Right cardiac atrium (tissue), 5 donors: Measurements from ENCODE around the gene TRIM52. TPM values are rescaled to one million over a fixed set of nuclear protein-coding genes. Genes with fewer than 3 reads are reported as not detected.

ENCODE experiments used
- ATAC-seq, 2 donors: fragments of 200-7000 bp; cut with Tn5 transposase; one replicate each; pipeline versions ENCODE4 v1.8.0 to v1.9.1; 2020; ENCODE audit warnings: moderate library complexity in 2 of 2, mild to moderate bottlenecking in 1 of 2
- DNase-seq, 3 donors: peaks; one replicate each; pipeline ENCODE4 v3.0.0-alpha.2; 2020
- H3K27ac ChIP-seq: one replicate; pipeline ENCODE4 v1.5.1; 2013; ENCODE audit warnings: mild to moderate bottlenecking, low read length, control low read depth, moderate library complexity
- H3K27me3 ChIP-seq: one replicate; pipeline ENCODE4 v1.6.1; 2013; ENCODE audit not compliant: control insufficient read depth, insufficient read depth
- H3K4me1 ChIP-seq: one replicate; pipeline ENCODE4 v1.6.1; 2013; ENCODE audit warnings: low read length; ENCODE audit not compliant: control insufficient read depth, insufficient read depth
- H3K4me3 ChIP-seq: one replicate; pipeline ENCODE4 v1.5.1; 2013; ENCODE audit warnings: low read length, control low read depth
- H3K9me3 ChIP-seq: one replicate; pipeline ENCODE4 v1.6.1; 2013; ENCODE audit warnings: low read length; ENCODE audit not compliant: control insufficient read depth
- WGBS: extraction: QIAGEN DNeasy Blood & Tissue Kit; methylation state at CpG from one replicate; pipeline ENCODE4 v1.1.7; 2013; 5-methylcytosine and 5-hydroxymethylcytosine counted together
- intact Hi-C, 4 donors: fragments of 100-400 bp; cut with DNase I; formaldehyde crosslinking; loops; one replicate each; pipeline versions ENCODE4 v1.11.0 to v1.14.0; 2022 to 2023
- polyA plus RNA-seq: library from polyadenylated mRNA; stranded (reverse); fragments of 200-250 nt; gene quantifications from one replicate; pipeline ENCODE4 v1.2.3, GENCODE V29; 2013
- total RNA-seq, 4 donors: library from RNA; stranded (reverse); fragmentation: NEBNext Ultra II Directional; extraction: Animal tissue kit (Norgen Biotek cat#: 25700); gene quantifications; one replicate each; pipeline ENCODE4 v1.2.1, GENCODE V29; 2021
- donor health status: healthy with polysubstance abuse.
- donor health status: DM: no; HTN: yes; CAD: no.
- donor health status: DM: no; HTN: no; CAD: no.
- donor health status: DM: no; HTN: yes; CAD: no; lungs with severe emphysema.
- donor health status: DM: yes; HTN: yes; CAD: no.

The TRIM52 gene
- total and polyA plus RNA-seq, 5 donors = 8.2 to 11.6 (median 9.8) TPM

DNA sequence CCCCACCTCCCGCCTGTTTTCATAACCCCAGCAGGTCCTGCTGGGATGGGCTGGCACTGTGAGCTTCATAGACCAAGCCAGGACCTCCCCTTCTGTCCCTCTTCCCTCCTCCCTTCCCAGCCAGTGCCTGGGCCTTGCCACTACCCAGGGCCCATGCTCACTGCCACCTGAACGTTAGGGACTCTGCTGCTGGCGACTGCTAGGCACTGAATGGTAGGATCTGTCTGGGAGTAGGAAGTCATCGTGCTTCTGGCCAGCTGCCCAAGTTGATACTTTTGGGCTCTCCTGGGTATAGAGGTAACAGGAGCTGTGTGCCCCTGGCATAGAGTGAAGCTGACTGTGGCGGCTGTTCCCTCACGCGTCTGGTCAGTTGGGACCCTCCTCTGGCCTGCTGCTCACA lies 29.5 kb downstream of the TRIM52 start:
- ATAC-seq (peak in 1 of 2 donors; percentile 39), DNase-seq (no peak)
- Histone ChIP-seq H3K4me3 (no peak overlapping the region), H3K27me3 (no peaks in the 10 kb centered on the region), H3K27ac (no peak overlapping the region), H3K9me3 (no peaks in the 10 kb centered on the region), H3K4me1 (no peaks in the 10 kb centered on the region)
- intact Hi-C loops = no loop called here
- 88% methylated on average over 7 of the region's 7 CpGs for WGBS

DNA sequence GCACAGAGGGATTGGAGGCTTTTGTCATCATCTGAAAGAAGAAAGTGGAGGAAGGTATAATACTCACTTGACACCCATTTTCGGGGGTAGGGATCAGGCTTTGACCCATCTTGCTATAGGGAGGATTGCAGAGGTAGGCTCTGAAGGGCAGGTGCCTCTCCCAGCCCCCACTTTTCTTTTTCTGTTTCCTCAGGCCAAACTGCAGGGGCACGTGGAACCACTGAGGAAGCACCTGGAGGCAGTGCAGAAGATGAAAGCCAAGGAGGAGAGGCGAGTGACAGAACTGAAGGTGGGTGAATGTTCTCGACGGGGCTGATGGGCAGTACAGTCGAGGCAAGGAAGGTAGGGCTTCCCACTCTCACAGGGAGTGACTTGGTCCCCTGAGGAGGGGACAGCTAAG lies 30.4 kb downstream of the TRIM52 start:
- Histone ChIP-seq H3K4me1 (no peaks in the 10 kb centered on the region), H3K27ac (no peak overlapping the region), H3K9me3 (no peaks in the 10 kb centered on the region), H3K4me3 (no peak overlapping the region), H3K27me3 (no peaks in the 10 kb centered on the region)
- no peak for ATAC-seq
- intact Hi-C loops = no loop called here
- WGBS = 90% methylated on average over 6 of the region's 6 CpGs
- no peak for DNase-seq

DNA sequence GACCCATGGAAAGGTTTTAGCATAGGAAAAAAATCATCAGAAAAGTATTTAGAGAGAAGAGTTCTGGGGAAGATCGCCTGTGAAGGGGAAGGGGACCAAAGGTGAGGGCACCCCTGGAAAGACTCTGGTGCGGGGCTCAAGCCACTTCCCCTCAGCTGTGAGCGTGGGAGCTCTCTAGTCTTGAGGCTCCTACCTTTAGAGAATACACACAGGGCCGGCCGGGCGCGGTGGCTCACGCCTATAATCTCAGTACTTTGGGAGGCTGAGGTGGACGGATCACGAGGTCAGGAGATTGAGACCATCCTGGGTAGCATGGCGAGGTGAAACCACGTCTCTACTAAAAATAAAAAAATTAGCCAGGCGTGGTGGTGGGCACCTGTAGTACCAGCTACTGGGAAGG lies 30.9 kb downstream of the TRIM52 start:
- Histone ChIP-seq H3K9me3 (no peaks in the 10 kb centered on the region), H3K4me1 (no peaks in the 10 kb centered on the region), H3K27ac (no peak overlapping the region), H3K4me3 (no peak overlapping the region), H3K27me3 (no peaks in the 10 kb centered on the region)
- WGBS = 96% methylated on average over 13 of the region's 13 CpGs
- intact Hi-C loops = no loop called here
- DNase-seq (no peak), ATAC-seq (no peak)

DNA sequence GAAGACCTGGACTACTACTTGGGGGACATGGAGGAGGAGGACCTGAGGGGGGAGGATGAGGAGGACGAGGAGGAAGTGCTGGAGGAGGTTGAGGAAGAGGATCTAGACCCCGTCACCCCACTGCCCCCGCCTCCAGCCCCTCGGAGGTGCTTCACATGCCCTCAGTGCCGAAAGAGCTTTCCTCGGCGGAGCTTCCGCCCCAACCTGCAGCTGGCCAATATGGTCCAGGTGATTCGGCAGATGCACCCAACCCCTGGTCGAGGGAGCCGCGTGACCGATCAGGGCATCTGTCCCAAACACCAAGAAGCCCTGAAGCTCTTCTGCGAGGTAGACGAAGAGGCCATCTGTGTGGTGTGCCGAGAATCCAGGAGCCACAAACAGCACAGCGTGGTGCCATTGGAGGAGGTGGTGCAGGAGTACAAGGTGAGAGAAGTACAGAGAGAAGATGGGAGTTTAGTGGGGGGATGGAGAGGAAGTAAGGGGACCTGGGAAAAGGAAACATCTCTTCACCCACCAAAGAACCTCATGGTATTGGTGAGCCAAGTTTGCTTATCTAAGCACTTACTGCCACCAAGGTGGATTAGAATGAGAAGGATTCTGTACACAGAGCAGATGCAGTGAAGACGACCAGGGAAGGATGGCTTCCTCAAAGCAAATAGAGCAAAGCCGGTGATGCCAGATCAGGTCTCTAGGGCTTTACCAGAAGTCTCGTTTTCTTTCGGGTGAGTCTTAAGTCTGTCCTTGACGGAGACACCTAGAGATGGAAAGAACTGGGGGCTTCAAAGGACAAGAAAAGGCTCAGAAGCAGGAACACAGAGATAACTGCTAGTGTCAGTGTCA lies 36.3 kb downstream of the TRIM52 start:
- peak overlapping the region; percentile 95 for H3K27ac ChIP-seq
- peak overlapping the region; percentile 67 for H3K4me3 ChIP-seq
- ATAC-seq (no peak), DNase-seq (peak in 2 of 3 donors; percentile 65 to 70)
- no peaks in the 10 kb centered on the region for H3K27me3 ChIP-seq
- intact Hi-C loops = loop anchor here in 2 of 4 donors (5.0 kb wide), 1 partner anchor 37 kb away; no protein-coding TSS in a partner anchor
- H3K9me3 ChIP-seq = no peaks in the 10 kb centered on the region
- peaks cover 4% of the 10 kb centered on the region for H3K4me1 ChIP-seq
- WGBS = 74% methylated on average over 22 of the region's 22 CpGs

DNA sequence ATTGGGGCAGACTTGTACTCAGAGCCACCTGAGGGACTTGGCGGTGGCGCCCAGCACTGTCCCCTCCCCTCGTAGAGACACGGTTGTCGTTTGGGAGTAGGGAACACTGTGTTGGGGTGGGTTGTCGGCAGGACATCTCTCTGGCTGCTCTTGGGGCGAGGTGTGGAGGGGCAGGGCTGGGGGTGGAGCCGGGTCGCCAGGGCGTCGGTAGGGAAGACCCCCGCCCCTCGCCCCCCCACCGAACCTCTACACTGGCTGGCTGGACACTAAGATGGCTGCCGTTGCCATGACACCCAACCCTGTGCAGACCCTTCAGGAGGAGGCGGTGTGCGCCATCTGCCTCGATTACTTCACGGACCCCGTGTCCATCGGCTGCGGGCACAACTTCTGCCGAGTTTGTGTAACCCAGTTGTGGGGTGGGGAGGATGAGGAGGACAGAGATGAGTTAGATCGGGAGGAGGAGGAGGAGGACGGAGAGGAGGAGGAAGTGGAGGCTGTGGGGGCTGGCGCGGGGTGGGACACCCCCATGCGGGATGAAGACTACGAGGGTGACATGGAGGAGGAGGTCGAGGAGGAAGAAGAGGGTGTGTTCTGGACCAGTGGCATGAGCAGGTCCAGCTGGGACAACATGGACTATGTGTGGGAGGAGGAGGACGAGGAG lies 37.1 kb downstream of the TRIM52 start:
- WGBS = under 1% methylated on average over 31 of the region's 31 CpGs
- Histone ChIP-seq H3K4me3 (peak overlapping the region; percentile 67), H3K27me3 (no peaks in the 10 kb centered on the region), H3K27ac (peak overlapping the region; percentile 95), H3K4me1 (peaks cover 4% of the 10 kb centered on the region), H3K9me3 (no peaks in the 10 kb centered on the region)
- peak in 2 of 3 donors; percentile 72 to 86 for DNase-seq
- peak in 1 of 2 donors; percentile 14 for ATAC-seq
- intact Hi-C loops = loop anchor here in 2 of 4 donors (2.0 to 5.0 kb wide), 2 partner anchors 21 to 37 kb away; no protein-coding TSS in a partner anchor

DNA sequence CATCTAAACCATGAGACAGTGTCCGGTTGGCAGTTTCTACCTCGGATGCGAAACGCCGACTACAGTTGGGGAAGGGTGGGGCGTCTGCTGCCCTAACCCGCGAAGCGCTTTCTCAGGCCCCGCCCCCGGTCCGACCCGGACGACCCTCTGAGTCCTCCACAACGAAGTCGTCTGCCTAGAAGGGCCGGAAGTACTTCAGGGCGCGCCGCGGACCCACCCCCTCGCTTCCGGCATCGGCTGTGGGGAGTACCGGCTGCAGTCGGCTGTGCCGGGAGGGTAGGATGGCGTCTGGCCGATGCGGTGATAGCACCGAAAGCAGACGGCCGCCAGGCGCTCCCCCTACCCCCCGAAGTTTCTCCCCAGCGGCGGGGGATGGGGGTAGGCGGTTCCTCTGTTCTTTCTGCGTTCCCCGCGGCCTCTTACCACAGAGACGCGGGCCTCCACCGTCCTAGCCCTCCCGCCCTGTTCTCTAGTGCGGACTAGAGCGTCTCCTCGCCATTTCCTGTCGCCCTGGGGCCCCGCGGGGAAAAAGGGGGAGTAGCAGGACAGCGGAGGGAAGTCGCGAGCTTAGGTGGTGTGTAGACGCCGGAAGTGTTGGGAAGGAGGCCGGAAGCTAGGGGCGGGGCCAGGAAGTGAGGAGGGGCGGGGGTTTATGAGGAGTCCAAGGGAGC lies 37.8 kb downstream of the TRIM52 start, which contains the start of gene TRIM41:
TSS of gene TRIM41 (plus strand) at position 224 of the 671 bp plus-strand sequence. CDS start 719 bp downstream, outside the sequence.
- Histone ChIP-seq H3K4me3 (peak within 1 kb of the TSS; percentile 67), H3K4me1 (peaks cover 4% of the 10 kb centered on the region), H3K27me3 (no peaks in the 10 kb centered on the region), H3K9me3 (no peaks in the 10 kb centered on the region), H3K27ac (peak within 1 kb of the TSS; percentile 95)
- intact Hi-C loops = loop anchor here in 2 of 4 donors (2.0 to 5.0 kb wide), 2 partner anchors 22 to 36 kb away; no protein-coding TSS in a partner anchor
- WGBS = under 1% methylated on average over 59 of the region's 59 CpGs
- DNase-seq (peak; percentile 100), ATAC-seq (peak; percentile 91 to 93)

DNA sequence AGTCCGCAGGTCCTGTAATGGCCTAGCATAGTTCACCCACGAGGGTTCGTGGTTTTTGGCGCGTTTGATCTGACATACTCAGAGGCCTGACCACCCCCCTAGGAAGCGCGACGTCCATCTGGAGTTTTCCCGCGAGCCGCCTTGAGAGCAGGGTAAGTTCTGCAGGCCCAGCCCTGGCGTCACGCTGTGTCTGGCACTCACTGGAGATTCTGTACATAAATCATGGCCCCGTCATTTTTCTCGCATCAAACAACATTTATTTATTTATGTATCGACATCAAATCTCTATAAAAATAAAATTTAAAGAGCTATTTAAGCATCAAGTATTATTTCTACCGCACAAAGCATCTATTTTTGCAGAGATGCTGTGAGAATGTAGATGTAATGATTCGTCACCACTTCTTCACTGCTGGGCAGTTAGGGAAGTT lies 38.3 kb downstream of the TRIM52 start:
- peak overlapping the region; percentile 67 for H3K4me3 ChIP-seq
- ATAC-seq = peak; percentile 9 to 17
- peak overlapping the region; percentile 95 for H3K27ac ChIP-seq
- intact Hi-C loops = loop anchor here in 2 of 4 donors (2.0 to 5.0 kb wide), 2 partner anchors 22 to 35 kb away; no protein-coding TSS in a partner anchor
- under 1% methylated on average over 18 of the region's 18 CpGs for WGBS
- no peaks in the 10 kb centered on the region for H3K27me3 ChIP-seq
- H3K4me1 ChIP-seq = peaks cover 4% of the 10 kb centered on the region
- H3K9me3 ChIP-seq = no peaks in the 10 kb centered on the region
- no peak for DNase-seq

DNA sequence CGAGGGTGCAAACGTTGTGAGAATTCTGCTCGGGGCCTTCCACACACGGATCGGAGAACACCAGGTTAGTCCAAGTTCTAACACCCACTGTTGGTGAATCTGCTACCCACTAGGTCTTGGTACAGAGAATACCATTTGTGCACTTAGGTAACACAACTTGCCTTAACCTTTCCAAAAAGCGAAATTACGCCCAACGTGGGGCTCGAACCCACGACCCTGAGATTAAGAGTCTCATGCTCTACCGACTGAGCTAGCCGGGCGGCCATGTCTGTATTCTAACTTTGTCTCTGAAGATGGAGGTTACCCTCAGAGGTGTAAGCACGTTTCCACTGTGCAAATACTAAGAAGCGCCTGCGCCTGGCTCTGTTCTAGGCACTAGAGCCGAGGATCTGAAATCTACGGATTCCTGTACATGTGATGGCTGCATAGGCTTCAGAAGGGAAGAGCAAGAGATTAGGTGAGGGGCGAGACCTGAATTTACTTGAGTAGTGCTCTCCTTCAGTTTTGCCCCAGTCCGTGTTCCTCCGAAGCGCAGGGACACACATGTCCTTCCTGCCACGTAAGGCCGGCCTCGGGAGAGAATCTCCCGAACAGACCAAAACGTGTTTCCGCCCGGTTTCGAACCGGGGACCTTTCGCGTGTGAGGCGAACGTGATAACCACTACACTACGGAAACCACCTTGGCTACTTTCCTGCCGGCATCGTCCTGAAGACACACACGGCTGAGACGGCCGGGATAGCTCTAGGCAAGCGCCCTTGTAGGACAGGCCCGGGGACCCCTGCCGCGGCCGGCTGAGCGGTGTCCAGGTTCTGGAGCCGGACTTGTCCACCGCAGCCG lies 38.9 kb downstream of the TRIM52 start:
- peak; percentile 67 to 69 for ATAC-seq
- intact Hi-C loops = loop anchor here in 2 of 4 donors (2.0 to 5.0 kb wide), 2 partner anchors 23 to 35 kb away; no protein-coding TSS in a partner anchor
- Histone ChIP-seq H3K4me3 (peak overlapping the region; percentile 67), H3K27me3 (no peaks in the 10 kb centered on the region), H3K4me1 (peaks cover 4% of the 10 kb centered on the region), H3K9me3 (no peaks in the 10 kb centered on the region), H3K27ac (peak overlapping the region; percentile 95)
- 6% methylated on average over 50 of the region's 50 CpGs for WGBS
- DNase-seq = peak; percentile 88 to 96 (median 95)

DNA sequence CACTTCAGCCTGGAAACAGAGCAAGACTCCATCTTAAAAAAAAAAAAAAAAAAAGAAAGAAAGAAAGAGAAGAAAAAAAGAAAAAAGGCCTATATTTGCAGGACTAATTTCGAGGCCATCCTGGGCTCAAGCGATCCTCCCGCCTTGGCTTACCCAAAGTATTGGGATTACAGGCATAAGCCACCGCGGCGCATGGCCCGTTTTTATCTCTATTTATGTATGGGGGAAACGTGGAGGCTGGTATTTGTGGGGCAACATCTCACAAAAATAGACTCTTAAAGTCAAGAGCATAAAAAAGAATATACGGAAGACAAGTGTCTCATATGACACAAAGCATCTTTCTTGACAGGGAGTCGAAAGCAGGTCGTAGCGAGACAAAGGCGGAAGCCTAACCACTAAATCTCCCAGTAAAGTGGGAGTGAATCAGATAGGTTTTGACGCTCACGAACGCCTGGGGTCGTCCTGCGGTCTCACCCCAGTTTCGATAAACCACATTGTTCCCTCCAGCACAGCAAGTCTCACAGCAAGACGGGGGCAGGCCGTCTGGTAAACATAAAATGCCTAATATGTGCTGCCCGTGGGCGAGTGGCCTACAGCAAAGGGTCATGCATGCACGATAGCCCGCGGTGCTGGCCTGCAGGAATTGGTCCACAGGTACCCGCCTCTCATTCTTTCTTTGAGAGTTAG lies 39.7 kb downstream of the TRIM52 start:
- intact Hi-C loops = loop anchor here in 2 of 4 donors (5.0 kb wide), 1 partner anchor 34 kb away; no protein-coding TSS in a partner anchor
- ATAC-seq = no peak
- DNase-seq = peak in 1 of 3 donors; percentile 73
- no peaks in the 10 kb centered on the region for H3K9me3 ChIP-seq
- peaks cover 4% of the 10 kb centered on the region for H3K4me1 ChIP-seq
- H3K27ac ChIP-seq = peak overlapping the region; percentile 95
- WGBS = 62% methylated on average over 27 of the region's 27 CpGs
- no peaks in the 10 kb centered on the region for H3K27me3 ChIP-seq
- H3K4me3 ChIP-seq = no peak overlapping the region
